Natural killer cell (primary cell): ENCODE data around the gene PKIG. TPM values are rescaled to one million over a fixed set of nuclear protein-coding genes. Genes with fewer than 3 reads are reported as not detected.

Experiments
- ATAC-seq, 3 donors: fragments of 150-1000 bp in 2 of 3; fragments of 200-7000 bp in 1 of 3; cut with Tn5 transposase; 1 replicate in 1 of 3; 2 replicates in 2 of 3; pipeline ENCODE4 v1.10.0; 2021; ENCODE audit warnings: mild to moderate bottlenecking in 2 of 3, moderate library complexity in 2 of 3
- DNase-seq, 2 donors: peaks; one replicate each; pipeline versions ENCODE4 v3.0.0 to v3.0.0-alpha.2; 2013 to 2021; ENCODE audit warnings: mixed read lengths in 1 of 2
- H3K27ac ChIP-seq: one replicate; pipeline ENCODE4 v1.5.1; 2013; ENCODE audit warnings: mild to moderate bottlenecking, low read length
- H3K27me3 ChIP-seq: one replicate; pipeline ENCODE4 v1.6.1; 2013; ENCODE audit warnings: low read length; ENCODE audit not compliant: control insufficient read depth, insufficient read depth
- H3K36me3 ChIP-seq: one replicate; pipeline ENCODE4 v1.6.1; 2013; ENCODE audit warnings: low read length; ENCODE audit not compliant: control insufficient read depth, insufficient read depth
- H3K4me1 ChIP-seq: one replicate; pipeline ENCODE4 v1.6.1; 2013; ENCODE audit warnings: low read length; ENCODE audit not compliant: control insufficient read depth, insufficient read depth
- H3K4me3 ChIP-seq: one replicate; pipeline ENCODE4 v1.5.1; 2013; ENCODE audit warnings: low read length
- H3K9me3 ChIP-seq: one replicate; pipeline ENCODE4 v1.6.1; 2013; ENCODE audit warnings: low read length; ENCODE audit not compliant: control insufficient read depth, insufficient read depth
- H3K27ac Mint-ChIP-seq, 2 donors: one replicate each; pipeline ENCODE4 v1.8.0; 2022; ENCODE audit warnings: mild to moderate bottlenecking in 2 of 2, mixed read lengths in 2 of 2, moderate library complexity in 1 of 2
- H3K27me3 Mint-ChIP-seq, 2 donors: one replicate each; pipeline ENCODE4 v1.8.0; 2022; ENCODE audit warnings: low read depth in 2 of 2, mixed read lengths in 2 of 2
- H3K36me3 Mint-ChIP-seq: one replicate; pipeline ENCODE4 v1.8.0; 2022; ENCODE audit warnings: mixed read lengths
- H3K4me1 Mint-ChIP-seq, 2 donors: one replicate each; pipeline ENCODE4 v1.8.0; 2022; ENCODE audit warnings: mixed read lengths in 2 of 2
- H3K4me3 Mint-ChIP-seq: one replicate; pipeline ENCODE4 v1.8.0; 2022; ENCODE audit warnings: mild to moderate bottlenecking, moderate library complexity, mixed read lengths
- H3K9me3 Mint-ChIP-seq, 2 donors: one replicate each; pipeline ENCODE4 v1.8.0; 2022; ENCODE audit warnings: mixed read lengths in 2 of 2
- WGBS: methylation state at CpG from one replicate; pipeline ENCODE4 v1.1.7; 2013; ENCODE audit warnings: missing lambda C conversion rate; ENCODE audit not compliant: insufficient coverage; 5-methylcytosine and 5-hydroxymethylcytosine counted together
- intact Hi-C: fragments of 100-400 bp; cut with micrococcal nuclease; formaldehyde crosslinking; loops from one replicate; pipeline ENCODE4 v1.14.2; 2022
- total RNA-seq, 4 donors: library from RNA; stranded (reverse); fragments of 120-200 nt in 1 of 4; gene quantifications; one replicate each; pipeline versions ENCODE4 v1.2.3 to v1.2.4, GENCODE V29; 2013 to 2022
- TF ChIP-seq, protein P1 (sequence below): fragments of 200-600 bp; IDR thresholded peaks from one replicate; pipeline ENCODE4 v1.8.0; 2022; ENCODE audit warnings: antibody characterized with exemption

The PKIG gene
- total RNA-seq, 3 donors from 2014 or later (not counting 1 experiment from before 2014, with no cell fraction given) = 0.82 to 1.5 (median 1.5) TPM

DNA sequence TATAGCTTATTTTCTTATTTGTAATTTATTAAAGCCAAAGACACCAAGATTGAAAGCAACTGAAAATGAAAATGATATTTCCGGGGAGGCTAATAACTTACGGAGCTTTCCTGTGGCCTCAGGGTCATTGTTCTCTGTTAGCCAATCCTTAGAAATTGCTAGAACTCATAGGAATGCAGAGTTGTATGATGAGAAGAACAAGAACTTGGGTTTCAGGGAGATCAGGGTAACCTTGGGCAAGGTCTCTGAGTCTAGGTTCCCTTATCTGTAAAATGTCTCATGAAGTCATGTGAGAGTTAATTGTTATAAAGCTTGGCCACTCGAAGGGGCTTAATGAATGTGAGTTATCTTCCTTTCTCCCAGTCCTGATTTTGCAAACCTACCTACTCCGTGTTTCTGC lies 40.4 kb upstream of the PKIG start:
- peaks cover 0 to 2% of the 10 kb centered on the region in 2 donors for H3K27me3 Mint-ChIP-seq
- H3K27ac ChIP-seq = no peak overlapping the region
- WGBS = 96% methylated on average over 2 of the region's 4 CpGs
- no peaks in the 10 kb centered on the region for H3K27me3 ChIP-seq
- no peak overlapping the region for H3K4me3 Mint-ChIP-seq
- H3K9me3 ChIP-seq = no peaks in the 10 kb centered on the region
- ATAC-seq (no peak), DNase-seq (no peak)
- no peaks in the 10 kb centered on the region for H3K36me3 ChIP-seq
- TF ChIP-seq, protein P1, sequence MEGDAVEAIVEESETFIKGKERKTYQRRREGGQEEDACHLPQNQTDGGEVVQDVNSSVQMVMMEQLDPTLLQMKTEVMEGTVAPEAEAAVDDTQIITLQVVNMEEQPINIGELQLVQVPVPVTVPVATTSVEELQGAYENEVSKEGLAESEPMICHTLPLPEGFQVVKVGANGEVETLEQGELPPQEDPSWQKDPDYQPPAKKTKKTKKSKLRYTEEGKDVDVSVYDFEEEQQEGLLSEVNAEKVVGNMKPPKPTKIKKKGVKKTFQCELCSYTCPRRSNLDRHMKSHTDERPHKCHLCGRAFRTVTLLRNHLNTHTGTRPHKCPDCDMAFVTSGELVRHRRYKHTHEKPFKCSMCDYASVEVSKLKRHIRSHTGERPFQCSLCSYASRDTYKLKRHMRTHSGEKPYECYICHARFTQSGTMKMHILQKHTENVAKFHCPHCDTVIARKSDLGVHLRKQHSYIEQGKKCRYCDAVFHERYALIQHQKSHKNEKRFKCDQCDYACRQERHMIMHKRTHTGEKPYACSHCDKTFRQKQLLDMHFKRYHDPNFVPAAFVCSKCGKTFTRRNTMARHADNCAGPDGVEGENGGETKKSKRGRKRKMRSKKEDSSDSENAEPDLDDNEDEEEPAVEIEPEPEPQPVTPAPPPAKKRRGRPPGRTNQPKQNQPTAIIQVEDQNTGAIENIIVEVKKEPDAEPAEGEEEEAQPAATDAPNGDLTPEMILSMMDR = no peak
- no peak overlapping the region for H3K27ac Mint-ChIP-seq
- intact Hi-C loops = no loop called here
- no peaks in the 10 kb centered on the region for H3K36me3 Mint-ChIP-seq
- no peak overlapping the region for H3K4me3 ChIP-seq
- H3K4me1 ChIP-seq = no peaks in the 10 kb centered on the region
- H3K9me3 Mint-ChIP-seq = no peaks in the 10 kb centered on the region
- H3K4me1 Mint-ChIP-seq = no peaks in the 10 kb centered on the region

DNA sequence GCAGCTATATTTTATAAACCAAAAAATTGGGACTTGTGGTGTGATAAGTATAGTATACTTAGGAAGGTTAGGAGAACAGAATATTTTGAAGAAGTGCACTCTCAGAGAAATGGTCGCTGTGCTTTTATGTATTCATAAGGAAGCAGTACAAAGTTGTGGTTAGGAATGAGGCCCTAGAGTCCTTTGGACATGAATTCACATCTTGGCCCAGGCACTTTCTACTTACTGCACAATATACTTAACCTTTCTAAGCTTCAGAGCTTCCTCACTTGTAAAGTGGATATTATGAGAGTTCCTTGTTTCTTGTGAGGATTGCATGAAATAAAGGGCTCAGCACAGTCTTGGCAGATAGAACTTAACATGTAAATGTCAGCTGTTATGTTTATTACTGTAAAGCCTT lies 39.5 kb upstream of the PKIG start:
- no peaks in the 10 kb centered on the region for H3K36me3 Mint-ChIP-seq
- no peaks in the 10 kb centered on the region for H3K4me1 Mint-ChIP-seq
- 38% methylated on average over 1 of the region's 1 CpG for WGBS
- DNase-seq (no peak), ATAC-seq (no peak)
- intact Hi-C loops = no loop called here
- no peak overlapping the region for H3K4me3 Mint-ChIP-seq
- Histone ChIP-seq H3K27me3 (no peaks in the 10 kb centered on the region), H3K9me3 (no peaks in the 10 kb centered on the region), H3K36me3 (no peaks in the 10 kb centered on the region), H3K27ac (no peak overlapping the region), H3K4me1 (no peaks in the 10 kb centered on the region), H3K4me3 (no peak overlapping the region)
- no peaks in the 10 kb centered on the region for H3K9me3 Mint-ChIP-seq
- H3K27ac Mint-ChIP-seq = no peak overlapping the region
- TF ChIP-seq, protein P1 = no peak
- H3K27me3 Mint-ChIP-seq = peaks cover 5 to 6% of the 10 kb centered on the region in 2 donors

DNA sequence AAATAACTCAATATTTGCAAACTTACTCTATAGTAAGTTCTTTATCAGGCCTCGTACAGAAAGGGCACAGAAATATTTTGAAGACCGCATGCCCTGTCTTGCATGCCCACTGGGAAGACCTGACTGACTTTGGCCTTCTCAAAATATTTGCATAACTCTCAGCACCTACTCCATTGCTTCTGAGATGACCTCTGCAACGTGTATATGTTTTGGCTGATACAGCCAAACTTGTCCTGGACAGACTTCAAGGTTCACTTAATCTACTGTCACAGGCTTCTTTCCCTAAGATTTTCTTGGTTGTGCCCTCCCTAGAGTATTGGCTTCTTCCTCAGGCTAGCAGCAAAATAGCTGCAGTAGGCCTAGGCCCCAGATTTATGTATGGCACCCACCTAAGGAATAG lies 39.0 kb upstream of the PKIG start:
- Mint-ChIP-seq H3K36me3 (no peaks in the 10 kb centered on the region), H3K4me1 (no peaks in the 10 kb centered on the region), H3K4me3 (no peak overlapping the region), H3K27me3 (peaks cover 5 to 6% of the 10 kb centered on the region in 2 donors), H3K27ac (no peak overlapping the region), H3K9me3 (no peaks in the 10 kb centered on the region)
- Histone ChIP-seq H3K4me1 (no peaks in the 10 kb centered on the region), H3K27ac (no peak overlapping the region), H3K36me3 (no peaks in the 10 kb centered on the region), H3K4me3 (no peak overlapping the region), H3K9me3 (no peaks in the 10 kb centered on the region), H3K27me3 (no peaks in the 10 kb centered on the region)
- 85% methylated on average over 3 of the region's 3 CpGs for WGBS
- ATAC-seq (no peak), DNase-seq (no peak)
- intact Hi-C loops = no loop called here
- TF ChIP-seq, protein P1 = no peak

DNA sequence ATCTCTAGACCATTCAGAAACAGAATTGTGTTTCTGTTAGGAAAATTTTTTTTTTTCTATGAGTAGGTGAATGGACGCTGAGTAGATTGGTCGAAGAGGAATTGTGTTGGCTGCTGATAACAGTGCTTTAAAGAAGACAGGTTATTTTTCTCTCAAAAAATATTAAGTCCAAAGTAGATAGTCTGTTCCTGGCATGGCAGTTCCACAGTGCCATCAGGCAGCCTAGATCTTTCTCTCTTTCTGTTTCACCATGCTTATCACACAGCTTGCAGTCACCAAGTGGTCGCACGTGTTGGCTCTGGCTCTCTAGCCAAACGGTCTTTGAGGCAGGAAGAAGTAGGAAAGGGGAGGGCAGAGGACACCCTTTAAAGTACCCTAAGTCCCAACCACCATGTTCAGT lies 38.1 kb upstream of the PKIG start:
- H3K4me1 ChIP-seq = no peaks in the 10 kb centered on the region
- Mint-ChIP-seq H3K4me3 (no peak overlapping the region), H3K9me3 (no peaks in the 10 kb centered on the region), H3K36me3 (no peaks in the 10 kb centered on the region), H3K27me3 (peaks cover 5 to 6% of the 10 kb centered on the region in 2 donors), H3K27ac (no peak overlapping the region), H3K4me1 (no peaks in the 10 kb centered on the region)
- no peaks in the 10 kb centered on the region for H3K9me3 ChIP-seq
- DNase-seq = no peak
- no peak overlapping the region for H3K27ac ChIP-seq
- H3K36me3 ChIP-seq = no peaks in the 10 kb centered on the region
- TF ChIP-seq, protein P1 = no peak
- whole genome bisulfite sequencing = 44% methylated on average over 2 of the region's 5 CpGs
- H3K4me3 ChIP-seq = no peak overlapping the region
- intact Hi-C loops = no loop called here
- ATAC-seq = no peak
- H3K27me3 ChIP-seq = no peaks in the 10 kb centered on the region
